ENCODE measurements around the gene VPS51. TPM values are rescaled to one million over a fixed set of nuclear protein-coding genes. Genes with fewer than 3 reads are reported as not detected.
A peak's percentile ranks its signal among the peaks of the same experiment; 100 is the strongest.

VPS51 gene
- total and polyA plus RNA-seq, 2 donors from 2014 or later, result 98.3 to 110 TPM

DNA sequence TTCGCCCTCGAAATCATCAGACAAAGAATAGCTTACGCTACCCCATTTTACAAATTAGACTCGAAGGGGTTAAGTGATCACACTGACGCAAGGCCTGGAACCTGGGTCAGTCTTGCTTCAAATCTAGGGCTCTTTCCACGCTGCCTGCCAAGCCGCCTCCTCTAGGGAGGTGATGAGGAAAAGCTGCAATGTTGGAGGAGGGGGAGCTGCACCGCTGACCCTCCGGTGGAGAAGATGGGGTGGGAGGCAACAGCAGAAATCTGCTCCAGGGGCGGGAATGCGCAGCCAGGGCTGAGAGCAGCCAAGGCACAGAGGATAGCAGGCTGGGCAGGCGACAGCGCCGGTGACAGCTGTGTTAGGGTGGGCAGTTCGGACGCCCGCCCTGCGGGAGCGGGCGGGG is 37.7 kb downstream of the VPS51 start:
- Histone ChIP-seq H3K27ac (ENCODE audit: low read depth in 2 of 2, low read length in 2 of 2) (peak overlapping the region; percentile 99), H3K27me3 (ENCODE audit: control insufficient read depth, insufficient read depth, low read length) (no peaks in the 10 kb centered on the region), H3K9ac (ENCODE audit: low read length in 3 of 3) (peak overlapping the region; percentile 57 to 99 (median 86)), H3K36me3 (ENCODE audit: control insufficient read depth in 2 of 3, insufficient read depth in 3 of 3, low read length in 3 of 3) (peaks cover 4 to 35% (median 17%) of the 10 kb centered on the region in 3 donors), H3K4me1 (ENCODE audit: control insufficient read depth in 2 of 3, insufficient read depth in 2 of 3, low read depth in 1 of 3, low read length in 3 of 3) (peaks cover 3 to 22% (median 15%) of the 10 kb centered on the region in 3 donors), H3K4me3 (ENCODE audit: low read length in 3 of 3) (peak overlapping the region; percentile 85 to 94 (median 92)), H3K9me3 (ENCODE audit: control insufficient read depth in 2 of 3, insufficient read depth in 1 of 3, low read length in 3 of 3) (no peaks in the 10 kb centered on the region)
- TF ChIP-seq, protein P1, sequence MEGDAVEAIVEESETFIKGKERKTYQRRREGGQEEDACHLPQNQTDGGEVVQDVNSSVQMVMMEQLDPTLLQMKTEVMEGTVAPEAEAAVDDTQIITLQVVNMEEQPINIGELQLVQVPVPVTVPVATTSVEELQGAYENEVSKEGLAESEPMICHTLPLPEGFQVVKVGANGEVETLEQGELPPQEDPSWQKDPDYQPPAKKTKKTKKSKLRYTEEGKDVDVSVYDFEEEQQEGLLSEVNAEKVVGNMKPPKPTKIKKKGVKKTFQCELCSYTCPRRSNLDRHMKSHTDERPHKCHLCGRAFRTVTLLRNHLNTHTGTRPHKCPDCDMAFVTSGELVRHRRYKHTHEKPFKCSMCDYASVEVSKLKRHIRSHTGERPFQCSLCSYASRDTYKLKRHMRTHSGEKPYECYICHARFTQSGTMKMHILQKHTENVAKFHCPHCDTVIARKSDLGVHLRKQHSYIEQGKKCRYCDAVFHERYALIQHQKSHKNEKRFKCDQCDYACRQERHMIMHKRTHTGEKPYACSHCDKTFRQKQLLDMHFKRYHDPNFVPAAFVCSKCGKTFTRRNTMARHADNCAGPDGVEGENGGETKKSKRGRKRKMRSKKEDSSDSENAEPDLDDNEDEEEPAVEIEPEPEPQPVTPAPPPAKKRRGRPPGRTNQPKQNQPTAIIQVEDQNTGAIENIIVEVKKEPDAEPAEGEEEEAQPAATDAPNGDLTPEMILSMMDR (IDR thresholded peaks at IDR 0.05; ENCODE audit: borderline replicate concordance, extremely low read depth, insufficient read depth), result no peak
- no peak for FAIRE-seq
- intact Hi-C loops (cut with DNase I), result no loop called here
- peak in 4 of 5 donors; percentile 11 to 81 (median 31) for DNase-seq

- peak within 1 kb of the TSS; percentile 99 for H3K27ac ChIP-seq (ENCODE audit: low read depth in 2 of 2, low read length in 2 of 2)
- DNase-seq (peak; percentile 90 to 97 (median 95)), FAIRE-seq (no peak)
- TF ChIP-seq, protein P1 (IDR thresholded peaks at IDR 0.05; ENCODE audit: borderline replicate concordance, extremely low read depth, insufficient read depth), result no peak
- intact Hi-C loops (cut with DNase I), result no loop called here
- H3K27me3 ChIP-seq (ENCODE audit: control insufficient read depth, insufficient read depth, low read length), result no peaks in the 10 kb centered on the region
- peak within 1 kb of the TSS; percentile 57 to 99 (median 86) for H3K9ac ChIP-seq (ENCODE audit: low read length in 3 of 3)
- H3K4me3 ChIP-seq (ENCODE audit: low read length in 3 of 3), result peak within 1 kb of the TSS; percentile 85 to 94 (median 92)
- no peaks in the 10 kb centered on the region for H3K9me3 ChIP-seq (ENCODE audit: control insufficient read depth in 2 of 3, insufficient read depth in 1 of 3, low read length in 3 of 3)
- H3K4me1 ChIP-seq (ENCODE audit: control insufficient read depth in 2 of 3, insufficient read depth in 2 of 3, low read depth in 1 of 3, low read length in 3 of 3), result peaks cover 3 to 22% (median 15%) of the 10 kb centered on the region in 3 donors
- H3K36me3 ChIP-seq (ENCODE audit: control insufficient read depth in 2 of 3, insufficient read depth in 3 of 3, low read length in 3 of 3), result peaks cover 0 to 29% (median 14%) of the 10 kb centered on the region in 3 donors
Measured at GRCh38 chr11:65134240-65134951, 38.4 kb downstream of the VPS51 start, which contains the start of gene SYVN1. Gene SYVN1, minus strand, starts transcription at chr11:65134519. Its CDS starts 918 bp downstream, at chr11:65133601.

DNA sequence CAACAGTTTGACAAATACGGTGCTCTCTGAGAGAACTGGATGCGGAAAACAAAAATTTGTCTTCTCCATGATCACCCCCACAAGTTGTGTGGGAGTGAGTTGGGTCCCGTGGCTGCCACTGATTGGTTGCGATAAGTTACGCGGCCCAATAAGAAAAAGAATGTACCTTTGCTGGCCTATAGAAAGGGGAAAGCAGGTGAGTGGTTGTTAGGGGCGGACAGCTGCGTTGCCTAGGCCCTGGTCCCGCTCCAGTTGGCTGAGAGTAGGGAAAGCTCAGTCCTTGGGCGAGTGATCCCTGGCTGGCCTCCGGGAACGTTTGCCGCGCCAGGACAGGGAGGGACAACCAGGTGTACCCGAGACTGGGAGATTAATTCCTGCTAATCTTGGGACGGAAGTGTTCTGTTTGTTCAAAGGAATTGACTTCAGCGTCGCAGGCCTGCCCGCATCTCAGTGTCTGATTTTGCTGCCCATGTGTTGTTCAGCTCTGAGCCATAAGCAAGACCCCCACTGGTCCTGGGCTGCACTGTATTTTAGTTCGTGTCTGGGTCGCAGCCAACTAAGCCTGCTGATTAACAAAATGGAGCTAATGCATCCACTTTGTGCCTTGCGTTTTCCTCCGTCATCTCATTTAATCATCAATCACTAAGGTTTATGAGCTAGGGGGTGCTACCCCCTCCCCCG is 39.1 kb downstream of the VPS51 start:
- Histone ChIP-seq H3K9ac (ENCODE audit: low read length in 3 of 3) (peak overlapping the region; percentile 57 to 99 (median 86)), H3K27ac (ENCODE audit: low read depth in 2 of 2, low read length in 2 of 2) (peak overlapping the region; percentile 99), H3K9me3 (ENCODE audit: control insufficient read depth in 2 of 3, insufficient read depth in 1 of 3, low read length in 3 of 3) (no peaks in the 10 kb centered on the region), H3K27me3 (ENCODE audit: control insufficient read depth, insufficient read depth, low read length) (no peaks in the 10 kb centered on the region), H3K4me3 (ENCODE audit: low read length in 3 of 3) (peak overlapping the region; percentile 85 to 94 (median 92)), H3K36me3 (ENCODE audit: control insufficient read depth in 2 of 3, insufficient read depth in 3 of 3, low read length in 3 of 3) (peaks cover 0 to 22% (median 9%) of the 10 kb centered on the region in 3 donors), H3K4me1 (ENCODE audit: control insufficient read depth in 2 of 3, insufficient read depth in 2 of 3, low read depth in 1 of 3, low read length in 3 of 3) (peaks cover 3 to 22% (median 15%) of the 10 kb centered on the region in 3 donors)
- DNase-seq, result peak; percentile 96 to 98 (median 96)
- FAIRE-seq, result peak; percentile 96
- TF ChIP-seq, protein P1 (IDR thresholded peaks at IDR 0.05; ENCODE audit: borderline replicate concordance, extremely low read depth, insufficient read depth), result no peak
- intact Hi-C loops (cut with DNase I), result no loop called here
